ENCODE results near the gene PLA2R1. TPM values are rescaled to one million over a fixed set of nuclear protein-coding genes. Genes with fewer than 3 reads are reported as not detected.

The PLA2R1 gene
- 0.14 TPM for polyA plus RNA-seq (2013, experiment 1 of 2)
- polyA plus RNA-seq (2013, experiment 2 of 2) = 0.17 TPM

GRCh38 chr2:160062292-160063005 is at the start of gene PLA2R1:
PLA2R1 (minus strand) TSS chr2:160062615; CDS start chr2:160062403, 212 bp downstream.
- H2BK120ac ChIP-seq (ENCODE audit: low read depth, low read length) = no peak within 1 kb of the TSS
- H3K36me3 ChIP-seq (ENCODE audit: control insufficient read depth, insufficient read depth, low read length) = no peaks in the 10 kb centered on the region
- H3K79me1 ChIP-seq (ENCODE audit: low read length) = no peaks in the 10 kb centered on the region
- H3K56ac ChIP-seq (ENCODE audit: low read length) = peak within 1 kb of the TSS; percentile 87
- no peak within 1 kb of the TSS for H2BK15ac ChIP-seq (replicated peaks; ENCODE audit: low read depth)
- no peak within 1 kb of the TSS for H4K8ac ChIP-seq (ENCODE audit: low read depth, low read length)
- no peak within 1 kb of the TSS for H3K23ac ChIP-seq (ENCODE audit: low read length)
- no peak within 1 kb of the TSS for H4K5ac ChIP-seq (ENCODE audit: low read length)
- H3K4me1 ChIP-seq (ENCODE audit: control insufficient read depth, low read depth, low read length) = peaks cover 5% of the 10 kb centered on the region
- peak within 1 kb of the TSS; percentile 96 for H3K4me2 ChIP-seq (ENCODE audit: low read length)
- no CpG with 5 or more reads among the region's 52 CpGs for WGBS (ENCODE audit: extremely low coverage, insufficient coverage, low lambda C conversion rate)
- H3K4ac ChIP-seq (ENCODE audit: low read depth, low read length) = no peak within 1 kb of the TSS
- no peaks in the 10 kb centered on the region for H3K79me2 ChIP-seq (ENCODE audit: control insufficient read depth, insufficient read depth, low read length)
- H3K9ac ChIP-seq (ENCODE audit: low read length) = peak within 1 kb of the TSS; percentile 68
- H2AK5ac ChIP-seq (ENCODE audit: low read length) = no peak within 1 kb of the TSS
- H3K4me3 ChIP-seq (ENCODE audit: low read length) = peak within 1 kb of the TSS; percentile 52
- peak; percentile 78 for DNase-seq
- H3K27ac ChIP-seq (ENCODE audit: low read depth, low read length) = no peak within 1 kb of the TSS
- H3K27me3 ChIP-seq (ENCODE audit: insufficient read depth, low read length, poor library complexity) = no peaks in the 10 kb centered on the region
- no peak within 1 kb of the TSS for H2BK5ac ChIP-seq (ENCODE audit: low read length)
- H3K18ac ChIP-seq (ENCODE audit: low read length) = peak within 1 kb of the TSS; percentile 75

- Histone ChIP-seq H2BK120ac (ENCODE audit: low read depth, low read length) (no peak overlapping the region), H3K27me3 (ENCODE audit: insufficient read depth, low read length, poor library complexity) (no peaks in the 10 kb centered on the region), H3K4me1 (ENCODE audit: control insufficient read depth, low read depth, low read length) (no peaks in the 10 kb centered on the region), H2BK15ac (replicated peaks; ENCODE audit: low read depth) (no peak overlapping the region), H3K79me1 (ENCODE audit: low read length) (no peaks in the 10 kb centered on the region), H3K27ac (ENCODE audit: low read depth, low read length) (no peak overlapping the region), H3K79me2 (ENCODE audit: control insufficient read depth, insufficient read depth, low read length) (no peaks in the 10 kb centered on the region), H3K18ac (ENCODE audit: low read length) (no peak overlapping the region), H3K56ac (ENCODE audit: low read length) (peak overlapping the region; percentile 20), H3K36me3 (ENCODE audit: control insufficient read depth, insufficient read depth, low read length) (no peaks in the 10 kb centered on the region), H3K23ac (ENCODE audit: low read length) (no peak overlapping the region), H4K8ac (ENCODE audit: low read depth, low read length) (no peak overlapping the region), H3K4ac (ENCODE audit: low read depth, low read length) (peak overlapping the region; percentile 1), H2BK5ac (ENCODE audit: low read length) (no peak overlapping the region), H3K4me2 (ENCODE audit: low read length) (no peak overlapping the region), H4K5ac (ENCODE audit: low read length) (no peak overlapping the region), H3K9ac (ENCODE audit: low read length) (no peak overlapping the region), H2AK5ac (ENCODE audit: low read length) (no peak overlapping the region), H3K4me3 (ENCODE audit: low read length) (no peak overlapping the region)
- DNase-seq = no peak
- no CpG with 5 or more reads among the region's 7 CpGs for WGBS (ENCODE audit: extremely low coverage, insufficient coverage, low lambda C conversion rate)
These were observed 48.3 kb upstream of the PLA2R1 start for GRCh38 chr2:160110674-160111239.

GRCh38 chr2:160109939-160110673 is 47.7 kb upstream of the PLA2R1 start:
- Histone ChIP-seq H3K4me2 (ENCODE audit: low read length) (no peak overlapping the region), H3K56ac (ENCODE audit: low read length) (no peak overlapping the region), H2BK15ac (replicated peaks; ENCODE audit: low read depth) (no peak overlapping the region), H3K79me1 (ENCODE audit: low read length) (no peaks in the 10 kb centered on the region), H3K18ac (ENCODE audit: low read length) (no peak overlapping the region), H3K4me1 (ENCODE audit: control insufficient read depth, low read depth, low read length) (no peaks in the 10 kb centered on the region), H4K5ac (ENCODE audit: low read length) (no peak overlapping the region), H3K27ac (ENCODE audit: low read depth, low read length) (no peak overlapping the region), H3K23ac (ENCODE audit: low read length) (no peak overlapping the region), H2AK5ac (ENCODE audit: low read length) (no peak overlapping the region), H2BK120ac (ENCODE audit: low read depth, low read length) (no peak overlapping the region), H2BK5ac (ENCODE audit: low read length) (no peak overlapping the region), H3K36me3 (ENCODE audit: control insufficient read depth, insufficient read depth, low read length) (no peaks in the 10 kb centered on the region), H3K9ac (ENCODE audit: low read length) (no peak overlapping the region), H3K27me3 (ENCODE audit: insufficient read depth, low read length, poor library complexity) (no peaks in the 10 kb centered on the region), H3K4me3 (ENCODE audit: low read length) (no peak overlapping the region), H3K79me2 (ENCODE audit: control insufficient read depth, insufficient read depth, low read length) (no peaks in the 10 kb centered on the region), H3K4ac (ENCODE audit: low read depth, low read length) (peak overlapping the region; percentile 1), H4K8ac (ENCODE audit: low read depth, low read length) (no peak overlapping the region)
- WGBS (ENCODE audit: extremely low coverage, insufficient coverage, low lambda C conversion rate) = no CpG with 5 or more reads among the region's 8 CpGs
- peak; percentile 73 for DNase-seq

DNA sequence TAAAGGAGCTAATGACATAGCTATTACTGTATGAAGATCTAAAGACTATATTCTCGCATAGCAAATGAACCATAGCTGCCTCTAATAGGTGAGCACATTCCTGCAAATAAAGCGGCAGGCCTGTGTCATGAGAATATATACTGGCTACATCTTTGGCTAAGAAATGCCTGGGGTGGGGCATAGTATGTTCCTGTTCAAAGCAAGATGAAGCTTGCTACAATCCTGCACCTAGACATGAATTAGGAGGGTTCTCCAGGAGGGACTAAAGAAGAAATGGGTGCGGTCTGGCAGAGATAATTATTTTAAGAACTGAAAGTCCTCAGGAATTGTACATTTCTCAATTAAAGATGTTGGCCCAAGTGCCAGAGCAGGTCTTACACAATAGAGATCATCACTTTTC is 46.8 kb upstream of the PLA2R1 start:
- Histone ChIP-seq H3K56ac (ENCODE audit: low read length) (no peak overlapping the region), H3K79me2 (ENCODE audit: control insufficient read depth, insufficient read depth, low read length) (no peaks in the 10 kb centered on the region), H3K4ac (ENCODE audit: low read depth, low read length) (no peak overlapping the region), H4K8ac (ENCODE audit: low read depth, low read length) (no peak overlapping the region), H3K4me3 (ENCODE audit: low read length) (no peak overlapping the region), H3K4me1 (ENCODE audit: control insufficient read depth, low read depth, low read length) (no peaks in the 10 kb centered on the region), H4K5ac (ENCODE audit: low read length) (no peak overlapping the region), H3K27ac (ENCODE audit: low read depth, low read length) (no peak overlapping the region), H2BK15ac (replicated peaks; ENCODE audit: low read depth) (no peak overlapping the region), H2AK5ac (ENCODE audit: low read length) (no peak overlapping the region), H3K36me3 (ENCODE audit: control insufficient read depth, insufficient read depth, low read length) (no peaks in the 10 kb centered on the region), H3K27me3 (ENCODE audit: insufficient read depth, low read length, poor library complexity) (no peaks in the 10 kb centered on the region), H3K23ac (ENCODE audit: low read length) (no peak overlapping the region), H2BK5ac (ENCODE audit: low read length) (no peak overlapping the region), H3K4me2 (ENCODE audit: low read length) (no peak overlapping the region), H2BK120ac (ENCODE audit: low read depth, low read length) (no peak overlapping the region), H3K18ac (ENCODE audit: low read length) (no peak overlapping the region), H3K79me1 (ENCODE audit: low read length) (no peaks in the 10 kb centered on the region), H3K9ac (ENCODE audit: low read length) (no peak overlapping the region)
- no CpG with 5 or more reads among the region's 3 CpGs for WGBS (ENCODE audit: extremely low coverage, insufficient coverage, low lambda C conversion rate)
- DNase-seq = no peak

DNA sequence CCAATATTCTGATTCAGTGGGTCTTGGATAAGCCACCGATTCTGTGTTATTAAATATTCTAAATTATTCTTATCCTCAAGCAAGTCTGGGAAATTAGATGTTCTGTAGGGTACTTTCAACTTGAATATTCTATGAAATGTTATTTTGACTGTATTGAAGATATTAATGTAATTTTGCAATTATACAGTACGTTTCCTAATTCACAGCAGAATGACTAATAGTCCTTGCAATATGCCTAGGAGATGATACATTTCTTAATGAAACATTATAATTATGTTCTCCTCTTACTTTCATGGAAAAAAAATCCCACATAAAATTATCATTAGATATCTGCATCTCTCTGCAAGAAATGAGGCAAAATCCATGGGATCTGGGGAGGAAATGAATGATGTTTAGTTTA is 46.2 kb upstream of the PLA2R1 start:
- no CpG with 5 or more reads among the region's 2 CpGs for WGBS (ENCODE audit: extremely low coverage, insufficient coverage, low lambda C conversion rate)

More for the DNA sequence above, 46.2 kb upstream of the PLA2R1 start:
- Histone ChIP-seq H3K4me3 (ENCODE audit: low read length) (no peak overlapping the region), H2AK5ac (ENCODE audit: low read length) (no peak overlapping the region), H3K4me1 (ENCODE audit: control insufficient read depth, low read depth, low read length) (no peaks in the 10 kb centered on the region), H3K23ac (ENCODE audit: low read length) (no peak overlapping the region), H3K9ac (ENCODE audit: low read length) (no peak overlapping the region), H3K27ac (ENCODE audit: low read depth, low read length) (no peak overlapping the region), H2BK15ac (replicated peaks; ENCODE audit: low read depth) (no peak overlapping the region), H3K27me3 (ENCODE audit: insufficient read depth, low read length, poor library complexity) (no peaks in the 10 kb centered on the region), H2BK120ac (ENCODE audit: low read depth, low read length) (no peak overlapping the region), H3K79me2 (ENCODE audit: control insufficient read depth, insufficient read depth, low read length) (no peaks in the 10 kb centered on the region), H3K4ac (ENCODE audit: low read depth, low read length) (no peak overlapping the region), H3K79me1 (ENCODE audit: low read length) (no peaks in the 10 kb centered on the region), H4K5ac (ENCODE audit: low read length) (no peak overlapping the region), H3K56ac (ENCODE audit: low read length) (no peak overlapping the region), H3K18ac (ENCODE audit: low read length) (no peak overlapping the region), H3K4me2 (ENCODE audit: low read length) (no peak overlapping the region), H2BK5ac (ENCODE audit: low read length) (no peak overlapping the region), H4K8ac (ENCODE audit: low read depth, low read length) (no peak overlapping the region), H3K36me3 (ENCODE audit: control insufficient read depth, insufficient read depth, low read length) (no peaks in the 10 kb centered on the region)
- DNase-seq = no peak

Measured in mesendoderm (in vitro differentiated cells).